SK-N-SH (cell line): Measurements from ENCODE around the gene APPL2.

Experiments
- CTCF ChIP-seq: fragments of 200-600 bp; sonication (generic); IDR thresholded peaks from 2 replicates; pipeline ENCODE4 v1.6.1; 2017; ENCODE audit warnings: antibody characterized with exemption, mild to moderate bottlenecking, moderate library complexity
- RFX5 ChIP-seq: IDR thresholded peaks from 2 replicates; pipeline ENCODE4 v1.6.1; 2012; ENCODE audit warnings: mild to moderate bottlenecking, improper control_type of control experiment, low read length
- TAF1 ChIP-seq: IDR thresholded peaks from 2 replicates; pipeline ENCODE4 v1.6.1; 2012; ENCODE audit warnings: low read depth, mild to moderate bottlenecking, low read length, moderate library complexity, borderline replicate concordance

- TF ChIP-seq RFX5 (no peak), CTCF (no peak), TAF1 (no peak)
Measured at GRCh38 chr12:105273601-105274000, 37.6 kb upstream of the APPL2 start.
